Posterior vena cava (tissue), 2 donors: ENCODE results near the gene RIT2. TPM values are rescaled to one million over a fixed set of nuclear protein-coding genes. Genes with fewer than 3 reads are reported as not detected.

Source experiments
- DNase-seq: peaks from one replicate; pipeline ENCODE4 v3.0.0-alpha.2; 2020; ENCODE audit warnings: low spot score
- intact Hi-C, 2 donors: fragments of 100-400 bp; cut with DNase I; formaldehyde crosslinking; loops; one replicate each; pipeline versions ENCODE4 v1.14.1 to v1.14.2; 2022 to 2023
- total RNA-seq, 2 donors: library from RNA; stranded (reverse); fragmentation: NEBNext Ultra II Directional; extraction: Animal tissue kit (Norgen Biotek cat#: 25700); gene quantifications; one replicate each; pipeline ENCODE4 v1.2.1, GENCODE V29; 2021
- donor health status: DM: yes; HTN: yes; CAD: no.
- donor health status: DM: yes; HTN: yes; CAD: no.

Gene RIT2
- total RNA-seq, 2 donors from 2014 or later = not detected

DNA sequence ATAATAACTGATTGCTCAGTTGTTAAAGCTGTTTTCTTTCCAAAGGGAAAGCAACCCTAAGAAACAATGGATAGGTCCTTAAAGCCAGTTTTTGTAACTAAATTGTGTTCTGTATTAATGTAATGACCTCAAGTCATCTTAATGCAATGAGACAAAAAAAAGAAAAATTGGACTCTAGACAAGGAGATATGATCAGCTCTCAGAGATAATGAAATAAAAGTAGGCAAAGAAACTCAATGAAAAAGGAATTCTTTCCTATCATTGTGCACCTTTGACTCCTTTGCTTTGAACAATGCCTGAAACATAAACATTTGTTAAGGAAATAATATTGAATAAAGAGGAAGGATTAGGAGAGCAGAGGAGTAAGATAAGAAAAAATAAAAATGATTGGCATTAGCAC lies 86.1 kb downstream of the RIT2 start:
- intact Hi-C loops = no loop called here
- no peak for DNase-seq

GRCh38 chr18:43022874-43023273 lies 92.6 kb downstream of the RIT2 start:
- no peak for DNase-seq

DNA sequence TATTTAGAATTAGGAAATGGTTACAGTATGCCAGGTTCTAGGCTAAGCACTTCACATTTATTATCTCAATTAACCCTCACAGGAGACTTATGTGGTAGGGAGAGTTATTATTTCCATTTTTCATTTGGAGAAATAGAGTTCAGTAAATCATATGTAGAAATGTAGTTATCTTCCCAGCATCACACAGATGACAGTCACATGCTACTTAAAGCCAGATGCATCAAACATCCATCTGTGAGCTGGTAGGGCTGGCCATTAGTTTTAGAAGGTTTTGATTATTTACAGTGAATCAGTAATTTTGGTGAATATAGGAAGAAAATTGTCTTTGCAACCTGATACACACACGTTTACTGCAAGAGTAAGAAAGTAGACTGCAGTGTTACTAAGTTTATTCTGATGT lies 97.9 kb downstream of the RIT2 start:
- intact Hi-C loops = no loop called here
- no peak for DNase-seq

More at GRCh38 chr18:43022874-43023273, 92.6 kb downstream of the RIT2 start:
- intact Hi-C loops = no loop called here

DNA sequence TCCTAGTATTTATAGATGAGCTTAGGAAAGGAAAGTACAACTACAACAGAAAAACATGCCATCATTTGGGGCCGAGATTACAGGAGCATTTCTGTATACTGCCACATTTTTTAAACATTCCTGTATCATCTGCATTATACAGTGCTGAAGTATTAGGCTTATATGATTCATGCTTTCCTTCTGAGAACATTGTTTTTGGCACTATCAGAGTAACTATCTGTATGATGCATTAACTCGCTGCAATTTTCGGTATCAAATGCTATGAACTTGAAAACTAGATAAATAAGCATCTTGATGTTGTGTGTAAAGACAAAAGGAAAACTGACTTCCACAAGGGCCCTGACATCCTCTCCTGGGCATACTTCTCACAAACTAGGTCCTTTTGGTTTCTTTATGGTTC lies 102.0 kb downstream of the RIT2 start:
- no peak for DNase-seq
- intact Hi-C loops = no loop called here

GRCh38 chr18:43012951-43013350 lies 102.5 kb downstream of the RIT2 start:
- intact Hi-C loops = no loop called here
- no peak for DNase-seq

DNA sequence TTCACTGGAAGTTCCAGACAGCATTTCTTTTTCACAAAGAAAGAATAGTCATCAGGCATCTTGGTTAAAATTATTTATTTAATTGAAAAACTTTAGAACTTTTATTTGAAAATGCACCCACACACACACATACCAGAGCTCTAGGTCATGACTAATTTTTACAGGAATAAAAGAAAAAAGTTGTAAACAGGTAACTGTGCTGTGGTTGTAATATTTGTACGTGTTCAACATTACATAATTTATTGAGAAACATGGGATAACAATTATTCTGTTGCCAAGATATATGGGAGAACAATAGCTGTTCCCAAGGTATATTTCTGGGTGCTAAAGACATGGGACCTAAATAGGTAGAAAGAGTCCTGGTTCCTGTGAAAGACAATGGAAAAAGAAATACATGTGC lies 104.9 kb downstream of the RIT2 start:
- intact Hi-C loops = no loop called here
- no peak for DNase-seq

DNA sequence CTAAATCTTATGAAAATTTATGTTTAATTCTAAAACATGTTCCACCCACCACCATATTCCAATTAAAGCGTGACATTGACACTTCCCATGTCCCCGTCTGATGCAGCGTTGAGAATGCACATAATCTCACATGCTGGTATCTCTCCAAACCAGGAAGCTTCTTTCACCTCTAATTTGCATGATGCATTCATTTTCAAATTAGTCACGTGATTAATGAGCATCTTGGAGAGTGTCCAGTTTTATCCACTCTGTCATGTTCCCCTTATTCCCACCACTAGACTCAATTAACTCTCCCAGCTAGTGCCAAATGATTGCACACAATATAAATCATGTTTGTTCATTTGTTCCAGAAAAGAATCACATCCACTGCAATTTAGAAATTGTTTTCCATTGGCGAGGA lies 105.8 kb downstream of the RIT2 start:
- intact Hi-C loops = no loop called here
- no peak for DNase-seq

GRCh38 chr18:43007365-43007764 lies 108.1 kb downstream of the RIT2 start:
- no peak for DNase-seq
- intact Hi-C loops = no loop called here

- no peak for DNase-seq
- intact Hi-C loops = no loop called here
These were observed 111.1 kb downstream of the RIT2 start for GRCh38 chr18:43004421-43004820.

GRCh38 chr18:43001821-43002220 lies 113.7 kb downstream of the RIT2 start:
- intact Hi-C loops = no loop called here
- no peak for DNase-seq

DNA sequence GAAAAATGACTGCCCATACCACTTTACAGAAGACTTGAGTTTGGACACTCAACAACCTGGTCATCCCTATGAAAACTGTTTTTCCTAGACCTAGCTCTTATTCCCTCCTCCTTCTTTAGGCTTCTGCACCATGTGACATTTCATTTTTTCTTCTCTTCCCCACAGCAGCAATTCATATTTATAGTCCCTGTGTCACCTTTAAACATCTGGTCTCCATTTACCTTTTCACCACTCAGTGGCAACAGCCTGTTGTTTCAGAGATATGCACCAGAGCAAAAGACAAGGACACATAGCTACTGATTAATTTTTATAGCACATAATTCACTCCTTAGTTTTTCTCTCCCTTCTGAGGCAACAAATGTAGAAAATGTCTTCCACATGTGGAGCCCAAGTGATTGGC lies 118.7 kb downstream of the RIT2 start:
- intact Hi-C loops = no loop called here

DNA sequence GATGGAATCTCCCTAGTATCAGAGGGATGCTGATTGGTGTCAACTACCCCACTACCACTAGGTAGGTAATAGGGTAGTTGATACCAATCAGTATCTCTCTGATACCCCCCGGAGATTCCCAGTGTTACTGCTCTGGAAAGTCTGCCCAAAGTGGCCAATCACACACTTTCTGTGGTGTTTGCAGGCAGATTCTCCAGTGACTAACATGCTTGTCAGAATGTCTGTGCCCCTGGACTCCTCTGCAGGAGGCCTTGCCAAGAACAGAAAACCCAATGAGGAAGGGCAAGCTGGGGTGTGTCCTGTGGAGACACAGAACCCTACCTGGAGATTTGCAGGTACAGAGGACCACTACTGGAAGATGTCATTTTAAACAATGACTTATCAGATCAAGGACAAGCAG lies 135.1 kb downstream of the RIT2 start:
- no peak for DNase-seq
- intact Hi-C loops = no loop called here

More for the DNA sequence above, 118.7 kb downstream of the RIT2 start:
- DNase-seq = no peak

DNA sequence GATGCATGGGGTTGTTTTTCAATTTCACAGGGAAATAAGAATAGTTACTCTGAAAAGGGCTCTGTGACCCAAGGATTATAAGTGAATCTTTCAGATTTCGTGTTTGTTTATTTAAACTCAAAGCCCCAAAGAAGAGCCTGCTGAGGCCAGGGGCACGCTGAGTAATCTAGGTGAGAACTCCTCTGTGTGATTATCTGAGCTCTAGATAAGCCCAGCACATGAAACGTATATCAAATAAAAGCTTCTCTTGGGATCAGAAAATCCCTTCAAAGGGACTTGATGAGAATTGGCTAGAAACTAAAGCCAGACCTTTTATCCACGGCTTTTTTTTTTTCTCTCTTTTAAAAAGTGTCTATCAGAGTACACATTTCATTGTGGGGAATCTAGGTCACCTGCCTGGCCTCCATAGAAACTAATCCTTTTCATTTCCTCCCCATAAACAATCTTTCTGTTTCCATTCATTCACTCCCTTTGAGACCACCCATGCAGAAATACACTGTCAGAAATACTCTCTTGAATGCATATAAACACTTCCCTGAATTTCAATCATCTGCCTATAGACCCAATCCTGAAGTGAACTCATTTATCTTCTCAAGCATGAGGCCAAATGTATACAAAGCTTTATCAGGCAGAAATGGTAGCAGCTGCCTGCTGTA lies 137.4 kb downstream of the RIT2 start:
- intact Hi-C loops = no loop called here

GRCh38 chr18:42976869-42977590 lies 138.5 kb downstream of the RIT2 start:
- intact Hi-C loops = no loop called here
- DNase-seq = no peak

More for the DNA sequence above, 137.4 kb downstream of the RIT2 start:
- DNase-seq = no peak

- DNase-seq = no peak
- intact Hi-C loops = no loop called here
These were observed 146.1 kb downstream of the RIT2 start for GRCh38 chr18:42969366-42969765.

DNA sequence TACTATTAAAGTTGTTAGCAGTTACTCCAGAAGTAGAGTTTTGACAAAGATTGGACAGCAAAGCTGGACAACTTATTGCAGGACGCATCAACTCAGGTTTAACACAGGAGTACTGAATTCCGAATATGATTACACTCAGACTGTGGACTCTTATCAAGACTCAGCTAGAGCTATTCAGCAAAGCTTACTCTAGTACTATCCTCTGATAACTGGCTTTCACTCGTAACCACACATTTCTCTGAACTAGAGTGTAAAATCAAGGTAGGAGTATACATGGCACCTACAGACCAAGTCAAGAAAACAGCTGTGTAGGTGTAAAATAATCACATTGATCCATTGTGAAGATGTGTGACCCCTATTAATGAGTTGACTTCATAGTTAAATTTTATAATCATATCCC lies 154.2 kb downstream of the RIT2 start:
- intact Hi-C loops = no loop called here

GRCh38 chr18:42959528-42959927 lies 156.0 kb downstream of the RIT2 start:
- intact Hi-C loops = no loop called here
- no peak for DNase-seq

More for the DNA sequence above, 154.2 kb downstream of the RIT2 start:
- DNase-seq = no peak

GRCh38 chr18:42958353-42958752 lies 157.1 kb downstream of the RIT2 start:
- intact Hi-C loops = no loop called here
- no peak for DNase-seq

- intact Hi-C loops = no loop called here
These were observed 159.2 kb downstream of the RIT2 start for GRCh38 chr18:42956287-42956686.

DNA sequence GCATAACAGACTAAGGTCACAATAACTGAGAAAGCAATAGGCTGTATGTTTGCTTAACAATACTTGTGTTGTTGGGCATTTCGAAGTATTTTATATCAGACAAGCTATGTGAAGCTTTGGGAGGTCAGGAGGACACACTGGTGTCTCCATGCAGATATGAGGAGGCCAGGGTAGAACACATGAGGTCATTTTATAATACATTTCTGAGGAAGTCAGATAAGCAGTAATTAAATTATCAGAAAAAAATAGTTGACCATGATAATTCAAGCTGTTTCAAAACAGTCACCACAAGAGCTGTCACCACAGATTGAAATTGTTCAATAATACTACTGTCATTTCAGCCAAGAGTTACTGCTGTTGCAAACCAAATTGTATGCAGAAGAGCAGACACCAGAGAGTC lies 160.6 kb downstream of the RIT2 start:
- DNase-seq = no peak
- intact Hi-C loops = no loop called here

More at GRCh38 chr18:42956287-42956686, 159.2 kb downstream of the RIT2 start:
- DNase-seq = no peak

DNA sequence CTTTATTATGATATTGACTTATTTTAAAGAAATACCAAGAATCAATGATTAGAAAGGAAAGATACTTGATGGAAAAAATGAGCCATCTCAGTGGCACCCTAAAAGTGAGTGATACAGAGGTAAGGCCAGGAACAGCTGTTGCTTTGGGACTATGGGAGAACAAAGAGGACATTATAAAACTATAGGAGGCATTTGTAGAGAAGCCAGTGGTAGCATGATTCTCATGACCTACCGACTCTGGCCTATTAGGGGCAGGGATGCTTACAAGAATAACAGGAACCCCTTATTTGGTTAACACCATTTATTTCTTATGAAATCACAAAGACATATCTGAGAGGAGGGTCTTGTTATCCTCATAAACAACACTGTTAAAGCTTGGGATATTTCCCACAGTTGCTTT lies 162.2 kb downstream of the RIT2 start:
- intact Hi-C loops = no loop called here
- no peak for DNase-seq
